ENCODE data around the gene CFAP126. TPM values are rescaled to one million over a fixed set of nuclear protein-coding genes. Genes with fewer than 3 reads are reported as not detected.

The CFAP126 gene
- polyA plus RNA-seq, 1 donor (not counting 4 experiments of a cell fraction or from before 2014, with no cell fraction given), result not detected

DNA sequence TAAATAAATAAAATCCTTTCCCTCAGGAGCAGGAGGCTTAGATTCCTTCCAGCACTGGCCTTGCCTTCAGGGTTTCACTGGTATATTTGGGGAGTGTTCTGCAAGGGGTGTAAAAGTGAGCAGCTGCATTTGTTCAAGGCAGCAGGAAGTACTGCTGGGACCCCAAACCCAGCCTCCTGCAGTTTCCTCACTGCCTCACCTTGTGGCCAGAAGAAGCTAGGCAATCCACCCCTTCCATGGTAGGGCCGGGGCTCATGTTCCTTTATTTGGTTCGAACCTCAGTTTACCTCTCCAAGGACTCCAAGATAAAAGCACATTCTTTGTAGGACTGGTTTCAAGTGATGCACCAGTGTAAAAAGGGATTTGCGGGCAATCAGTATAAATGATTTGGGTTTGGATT, 21.0 kb upstream of the CFAP126 start:
- H3K9ac ChIP-seq (ENCODE audit: control insufficient read depth, extremely low read depth, insufficient read depth, low read length), result no peak overlapping the region
- H3K27ac ChIP-seq (ENCODE audit: control insufficient read depth, insufficient read depth, low read length), result no peak overlapping the region
- no peaks in the 10 kb centered on the region for H3K79me2 ChIP-seq (ENCODE audit: control insufficient read depth, insufficient read depth, low read length)
- H3K4me1 ChIP-seq (ENCODE audit: control insufficient read depth, extremely low read depth, insufficient read depth, low read length), result peaks cover 4% of the 10 kb centered on the region
- DNase-seq (ENCODE audit: low read depth, low spot score), result no peak
- H3K36me3 ChIP-seq (ENCODE audit: control insufficient read depth in 2 of 2, extremely low read depth in 1 of 2, insufficient read depth in 2 of 2, low read length in 2 of 2), result no peaks in the 10 kb centered on the region
- H3K4me3 ChIP-seq (ENCODE audit: control insufficient read depth in 2 of 3, extremely low read depth in 1 of 3, insufficient read depth in 2 of 3, low read depth in 1 of 3, low read length in 3 of 3), result no peak overlapping the region
- no peaks in the 10 kb centered on the region for H3K27me3 ChIP-seq (ENCODE audit: control insufficient read depth, extremely low read depth, insufficient read depth, low read length)
- H2AFZ ChIP-seq (ENCODE audit: control insufficient read depth, low read length), result no peak overlapping the region
- TF ChIP-seq EZH2 (IDR thresholded peaks at IDR 0.05; ENCODE audit: low read length), result no peak
- TF ChIP-seq, protein P1, sequence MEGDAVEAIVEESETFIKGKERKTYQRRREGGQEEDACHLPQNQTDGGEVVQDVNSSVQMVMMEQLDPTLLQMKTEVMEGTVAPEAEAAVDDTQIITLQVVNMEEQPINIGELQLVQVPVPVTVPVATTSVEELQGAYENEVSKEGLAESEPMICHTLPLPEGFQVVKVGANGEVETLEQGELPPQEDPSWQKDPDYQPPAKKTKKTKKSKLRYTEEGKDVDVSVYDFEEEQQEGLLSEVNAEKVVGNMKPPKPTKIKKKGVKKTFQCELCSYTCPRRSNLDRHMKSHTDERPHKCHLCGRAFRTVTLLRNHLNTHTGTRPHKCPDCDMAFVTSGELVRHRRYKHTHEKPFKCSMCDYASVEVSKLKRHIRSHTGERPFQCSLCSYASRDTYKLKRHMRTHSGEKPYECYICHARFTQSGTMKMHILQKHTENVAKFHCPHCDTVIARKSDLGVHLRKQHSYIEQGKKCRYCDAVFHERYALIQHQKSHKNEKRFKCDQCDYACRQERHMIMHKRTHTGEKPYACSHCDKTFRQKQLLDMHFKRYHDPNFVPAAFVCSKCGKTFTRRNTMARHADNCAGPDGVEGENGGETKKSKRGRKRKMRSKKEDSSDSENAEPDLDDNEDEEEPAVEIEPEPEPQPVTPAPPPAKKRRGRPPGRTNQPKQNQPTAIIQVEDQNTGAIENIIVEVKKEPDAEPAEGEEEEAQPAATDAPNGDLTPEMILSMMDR (optimal IDR thresholded peaks at IDR 0.05 in 1 of 3, IDR thresholded peaks at IDR 0.05 in 1 of 3, conservative IDR thresholded peaks at IDR 0.05 in 1 of 3; ENCODE audit: extremely low read depth in 1 of 3, insufficient read depth in 2 of 3, low read length in 3 of 3), result no peak
- H3K4me2 ChIP-seq (ENCODE audit: control insufficient read depth, extremely low read depth, insufficient read depth, low read depth, low read length), result no peak overlapping the region
- H3K9me1 ChIP-seq (ENCODE audit: control insufficient read depth, extremely low read depth, insufficient read depth, low read length), result no peaks in the 10 kb centered on the region
- dilution Hi-C loops (cut with MboI; ENCODE audit: extremely low pct_ligation_motif_present, low sequenced_read_pairs), result no loop called here
- H4K20me1 ChIP-seq (ENCODE audit: control insufficient read depth, extremely low read depth, insufficient read depth, low read length), result no peaks in the 10 kb centered on the region
- no peaks in the 10 kb centered on the region for H3K9me3 ChIP-seq (ENCODE audit: control insufficient read depth, low read depth, low read length)
- no peak for FAIRE-seq

DNA sequence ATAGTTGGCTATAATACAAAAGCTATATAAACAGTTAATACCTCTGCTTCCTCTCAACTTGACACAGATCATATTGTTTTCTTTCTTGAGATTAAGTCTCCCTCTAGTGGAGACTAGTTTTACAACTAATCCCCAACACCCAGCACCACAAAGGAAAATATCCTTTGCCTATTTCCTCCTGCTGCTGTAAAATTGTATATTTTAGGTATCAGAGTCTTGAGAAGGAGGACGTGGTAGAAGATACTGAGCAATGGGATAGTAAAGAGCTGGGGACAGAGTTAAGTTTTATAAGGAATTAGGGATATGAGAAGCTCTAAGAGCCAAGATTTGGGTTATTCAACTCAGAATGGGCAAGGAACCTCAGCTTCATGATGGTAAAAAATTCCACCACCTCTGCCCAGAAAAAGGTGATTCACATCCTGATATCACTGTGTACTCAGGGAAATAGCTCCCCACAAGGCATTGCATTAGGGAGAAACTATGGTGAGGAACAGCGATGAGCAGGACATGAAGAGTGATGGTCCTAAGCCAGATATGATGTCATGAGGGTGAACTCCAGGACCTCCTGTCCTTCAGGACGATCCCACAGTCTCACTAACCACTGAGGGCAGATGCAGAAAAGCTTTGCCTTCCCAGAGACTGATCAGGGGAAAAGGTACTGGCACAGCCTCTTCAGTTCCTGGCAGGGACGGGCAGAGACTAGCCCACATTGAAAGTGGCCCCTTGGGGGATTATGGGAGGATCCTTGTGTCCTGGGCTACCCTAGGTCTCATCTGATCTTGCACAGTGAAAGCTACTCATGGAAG, 14.7 kb upstream of the CFAP126 start:
- TF ChIP-seq, protein P1 (optimal IDR thresholded peaks at IDR 0.05 in 1 of 3, IDR thresholded peaks at IDR 0.05 in 1 of 3, conservative IDR thresholded peaks at IDR 0.05 in 1 of 3; ENCODE audit: extremely low read depth in 1 of 3, insufficient read depth in 2 of 3, low read length in 3 of 3), result peak in 2 of 3 experiments; percentile 46 to 50
- no peak for TF ChIP-seq EZH2 (IDR thresholded peaks at IDR 0.05; ENCODE audit: low read length)
- Histone ChIP-seq H3K9me3 (ENCODE audit: control insufficient read depth, low read depth, low read length) (no peaks in the 10 kb centered on the region), H3K4me1 (ENCODE audit: control insufficient read depth, extremely low read depth, insufficient read depth, low read length) (peaks cover 19% of the 10 kb centered on the region), H3K36me3 (ENCODE audit: control insufficient read depth in 2 of 2, extremely low read depth in 1 of 2, insufficient read depth in 2 of 2, low read length in 2 of 2) (no peaks in the 10 kb centered on the region), H3K27ac (ENCODE audit: control insufficient read depth, insufficient read depth, low read length) (peak overlapping the region; percentile 63), H3K4me3 (ENCODE audit: control insufficient read depth in 2 of 3, extremely low read depth in 1 of 3, insufficient read depth in 2 of 3, low read depth in 1 of 3, low read length in 3 of 3) (peak overlapping the region in 2 of 3 experiments; percentile 1 to 36), H4K20me1 (ENCODE audit: control insufficient read depth, extremely low read depth, insufficient read depth, low read length) (no peaks in the 10 kb centered on the region), H3K9me1 (ENCODE audit: control insufficient read depth, extremely low read depth, insufficient read depth, low read length) (no peaks in the 10 kb centered on the region), H3K79me2 (ENCODE audit: control insufficient read depth, insufficient read depth, low read length) (no peaks in the 10 kb centered on the region), H3K27me3 (ENCODE audit: control insufficient read depth, extremely low read depth, insufficient read depth, low read length) (no peaks in the 10 kb centered on the region), H2AFZ (ENCODE audit: control insufficient read depth, low read length) (peak overlapping the region; percentile 89), H3K4me2 (ENCODE audit: control insufficient read depth, extremely low read depth, insufficient read depth, low read depth, low read length) (peak overlapping the region; percentile 75), H3K9ac (ENCODE audit: control insufficient read depth, extremely low read depth, insufficient read depth, low read length) (peak overlapping the region; percentile 55)
- FAIRE-seq (peak; percentile 96), DNase-seq (ENCODE audit: low read depth, low spot score) (peak; percentile 49)
- dilution Hi-C loops (cut with MboI; ENCODE audit: extremely low pct_ligation_motif_present, low sequenced_read_pairs), result no loop called here
